Neural progenitor cell (in vitro differentiated cells): Measurements from ENCODE around the gene NSUN7. TPM values are rescaled to one million over a fixed set of nuclear protein-coding genes. Genes with fewer than 3 reads are reported as not detected.

ENCODE experiments used
- DNase-seq: peaks from one replicate; pipeline ENCODE4 v3.0.0-alpha.2; 2016; ENCODE audit warnings: low spot score
- H2AFZ ChIP-seq: fragments of 200-600 bp; sonication (generic); replicated peaks from 2 replicates; pipeline ENCODE4 v1.6.1; 2016; ENCODE audit warnings: antibody characterized with exemption
- H3F3A ChIP-seq: fragments of 200-600 bp; sonication (generic); 2 replicates; pipeline ENCODE4 v1.6.1; 2016; ENCODE audit warnings: antibody characterized with exemption, low read depth
- H3K27ac ChIP-seq: fragments of 200-600 bp; sonication (generic); 2 replicates; pipeline ENCODE4 v1.5.1; 2016; ENCODE audit warnings: mild to moderate bottlenecking
- H3K27me3 ChIP-seq: fragments of 200-600 bp; sonication (generic); 2 replicates; pipeline ENCODE4 v1.6.1; 2016; ENCODE audit warnings: mild to moderate bottlenecking, moderate library complexity
- H3K36me3 ChIP-seq: fragments of 200-600 bp; sonication (generic); 2 replicates; pipeline ENCODE4 v1.5.1; 2016
- H3K4me1 ChIP-seq: fragments of 200-600 bp; sonication (generic); 2 replicates; pipeline ENCODE4 v1.6.1; 2016; ENCODE audit warnings: mixed run types
- H3K4me2 ChIP-seq: fragments of 200-600 bp; sonication (generic); 2 replicates; pipeline ENCODE4 v1.6.1; 2016
- H3K4me3 ChIP-seq: fragments of 200-600 bp; sonication (generic); 2 replicates; pipeline ENCODE4 v1.5.1; 2016
- H3K79me2 ChIP-seq: fragments of 200-600 bp; sonication (generic); 2 replicates; pipeline ENCODE4 v1.6.1; 2016; ENCODE audit warnings: low read depth
- H3K9ac ChIP-seq: fragments of 200-600 bp; sonication (generic); 2 replicates; pipeline ENCODE4 v1.6.1; 2016
- H3K9me3 ChIP-seq: fragments of 200-600 bp; sonication (generic); 2 replicates; pipeline ENCODE4 v1.5.1; 2016; ENCODE audit warnings: low read depth
- H4K20me1 ChIP-seq: fragments of 200-600 bp; sonication (generic); 2 replicates; pipeline ENCODE4 v1.6.1; 2016; ENCODE audit warnings: low read depth
- H3K27ac Mint-ChIP-seq: 3 replicates; pipeline ENCODE4 v1.8.0; 2021; ENCODE audit warnings: mixed read lengths
- H3K27me3 Mint-ChIP-seq: 2 replicates; pipeline ENCODE4 v1.8.0; 2022; ENCODE audit warnings: low read depth, mild to moderate bottlenecking, inconsistent platforms, moderate library complexity, mixed read lengths; ENCODE audit not compliant: insufficient read depth
- H3K36me3 Mint-ChIP-seq: 3 replicates; pipeline ENCODE4 v1.8.0; 2021; ENCODE audit warnings: mixed read lengths
- H3K4me1 Mint-ChIP-seq: 3 replicates; pipeline ENCODE4 v1.8.0; 2021; ENCODE audit warnings: mixed read lengths
- H3K4me3 Mint-ChIP-seq: 3 replicates; pipeline ENCODE4 v1.8.0; 2021; ENCODE audit warnings: mild to moderate bottlenecking, moderate library complexity, mixed read lengths
- H3K9me3 Mint-ChIP-seq: 3 replicates; pipeline ENCODE4 v1.8.0; 2020; ENCODE audit warnings: mixed read lengths
- EZH2 ChIP-seq: fragments of 200-600 bp; sonication (generic); IDR thresholded peaks from 2 replicates; pipeline ENCODE4 v1.6.1; 2017; ENCODE audit warnings: antibody characterized with exemption, mild to moderate bottlenecking, moderate library complexity
- EZH2phosphoT487 ChIP-seq: fragments of 200-600 bp; sonication (generic); IDR thresholded peaks from 2 replicates; pipeline ENCODE4 v1.6.1; 2017; ENCODE audit warnings: antibody characterized with exemption
- total RNA-seq: library from RNA; depleted of rRNA; stranded (reverse); fragments of >200 nt; gene quantifications from 2 replicates; pipeline ENCODE4 v1.2.3, GENCODE V29; 2015; ENCODE audit warnings: low replicate concordance
- TF ChIP-seq, protein P1 (sequence below): fragments of 200-600 bp; sonication (generic); IDR thresholded peaks from 2 replicates; pipeline ENCODE4 v1.5.1; 2017; ENCODE audit warnings: antibody characterized with exemption, mild to moderate bottlenecking

The NSUN7 gene
- total RNA-seq, 1 donor from 2014 or later, result 37.4 TPM

- Histone ChIP-seq H3K27me3 (no peaks in the 10 kb centered on the region), H3K4me1 (peaks cover 7% of the 10 kb centered on the region), H3K4me2 (no peak overlapping the region), H3K79me2 (peaks cover 15% of the 10 kb centered on the region), H4K20me1 (no peaks in the 10 kb centered on the region), H3K9ac (no peak overlapping the region), H2AFZ (no peak overlapping the region), H3F3A (no peaks in the 10 kb centered on the region), H3K4me3 (no peak overlapping the region), H3K36me3 (no peaks in the 10 kb centered on the region), H3K9me3 (no peaks in the 10 kb centered on the region), H3K27ac (no peak overlapping the region)
- Mint-ChIP-seq H3K9me3 (no peaks in the 10 kb centered on the region), H3K27me3 (no peaks in the 10 kb centered on the region), H3K4me1 (peaks cover 22% of the 10 kb centered on the region), H3K4me3 (no peak overlapping the region), H3K36me3 (peaks cover 36% of the 10 kb centered on the region), H3K27ac (no peak overlapping the region)
- DNase-seq, result no peak
- TF ChIP-seq, protein P1, sequence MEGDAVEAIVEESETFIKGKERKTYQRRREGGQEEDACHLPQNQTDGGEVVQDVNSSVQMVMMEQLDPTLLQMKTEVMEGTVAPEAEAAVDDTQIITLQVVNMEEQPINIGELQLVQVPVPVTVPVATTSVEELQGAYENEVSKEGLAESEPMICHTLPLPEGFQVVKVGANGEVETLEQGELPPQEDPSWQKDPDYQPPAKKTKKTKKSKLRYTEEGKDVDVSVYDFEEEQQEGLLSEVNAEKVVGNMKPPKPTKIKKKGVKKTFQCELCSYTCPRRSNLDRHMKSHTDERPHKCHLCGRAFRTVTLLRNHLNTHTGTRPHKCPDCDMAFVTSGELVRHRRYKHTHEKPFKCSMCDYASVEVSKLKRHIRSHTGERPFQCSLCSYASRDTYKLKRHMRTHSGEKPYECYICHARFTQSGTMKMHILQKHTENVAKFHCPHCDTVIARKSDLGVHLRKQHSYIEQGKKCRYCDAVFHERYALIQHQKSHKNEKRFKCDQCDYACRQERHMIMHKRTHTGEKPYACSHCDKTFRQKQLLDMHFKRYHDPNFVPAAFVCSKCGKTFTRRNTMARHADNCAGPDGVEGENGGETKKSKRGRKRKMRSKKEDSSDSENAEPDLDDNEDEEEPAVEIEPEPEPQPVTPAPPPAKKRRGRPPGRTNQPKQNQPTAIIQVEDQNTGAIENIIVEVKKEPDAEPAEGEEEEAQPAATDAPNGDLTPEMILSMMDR, result no peak
- TF ChIP-seq EZH2, result no peak
- no peak for TF ChIP-seq EZH2phosphoT487
Observed at GRCh38 chr4:40833212-40833611, 83.5 kb downstream of the NSUN7 start.

GRCh38 chr4:40837094-40837870, 87.5 kb downstream of the NSUN7 start:
- no peak overlapping the region for H3K4me3 ChIP-seq
- H3K27me3 ChIP-seq, result no peaks in the 10 kb centered on the region
- H3K27ac ChIP-seq, result no peak overlapping the region
- Mint-ChIP-seq H3K4me3 (no peak overlapping the region), H3K9me3 (no peaks in the 10 kb centered on the region), H3K36me3 (peaks cover 32% of the 10 kb centered on the region), H3K27ac (no peak overlapping the region), H3K27me3 (no peaks in the 10 kb centered on the region), H3K4me1 (peaks cover 30% of the 10 kb centered on the region)
- peaks cover 11% of the 10 kb centered on the region for H3K4me1 ChIP-seq
- DNase-seq, result no peak
- no peaks in the 10 kb centered on the region for H3K36me3 ChIP-seq
- TF ChIP-seq EZH2phosphoT487 (no peak), EZH2 (no peak)
- TF ChIP-seq, protein P1, result no peak
- no peaks in the 10 kb centered on the region for H3K9me3 ChIP-seq
- no peaks in the 10 kb centered on the region for H3F3A ChIP-seq
- no peaks in the 10 kb centered on the region for H4K20me1 ChIP-seq
- H3K4me2 ChIP-seq, result no peak overlapping the region
- no peak overlapping the region for H2AFZ ChIP-seq
- H3K9ac ChIP-seq, result no peak overlapping the region
- peaks cover 51% of the 10 kb centered on the region for H3K79me2 ChIP-seq

DNA sequence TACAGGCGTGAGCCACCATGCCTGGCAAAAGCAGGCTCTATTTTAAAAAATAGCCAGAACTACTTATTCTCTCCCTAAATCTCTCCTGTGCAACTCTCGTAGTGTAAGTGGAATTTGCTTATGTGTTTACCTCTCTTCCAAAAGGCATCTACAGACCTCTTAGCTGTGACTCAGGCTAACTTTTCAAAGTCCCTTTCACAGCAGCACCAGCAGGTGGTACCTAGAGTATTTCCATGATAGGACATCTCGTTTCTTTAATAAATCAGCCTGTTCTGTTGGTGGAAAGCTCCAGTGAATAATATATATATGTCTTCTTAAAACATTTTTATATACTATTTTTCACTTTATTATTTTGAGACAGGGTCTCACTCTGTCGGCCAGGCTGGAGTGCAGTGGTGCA, 89.0 kb downstream of the NSUN7 start:
- Histone ChIP-seq H3K79me2 (peaks cover 49% of the 10 kb centered on the region), H3K9ac (no peak overlapping the region), H4K20me1 (peaks cover 14% of the 10 kb centered on the region), H3K9me3 (no peaks in the 10 kb centered on the region), H3K4me3 (no peak overlapping the region), H3F3A (peaks cover 7% of the 10 kb centered on the region), H2AFZ (no peak overlapping the region), H3K4me1 (peaks cover 21% of the 10 kb centered on the region), H3K36me3 (no peaks in the 10 kb centered on the region), H3K27me3 (no peaks in the 10 kb centered on the region), H3K4me2 (no peak overlapping the region), H3K27ac (no peak overlapping the region)
- TF ChIP-seq EZH2phosphoT487 (no peak), EZH2 (no peak)
- TF ChIP-seq, protein P1, result no peak
- Mint-ChIP-seq H3K36me3 (peaks cover 23% of the 10 kb centered on the region), H3K9me3 (no peaks in the 10 kb centered on the region), H3K27ac (no peak overlapping the region), H3K4me1 (peaks cover 39% of the 10 kb centered on the region), H3K27me3 (no peaks in the 10 kb centered on the region), H3K4me3 (no peak overlapping the region)
- no peak for DNase-seq
